Lower lobe of right lung (tissue), 2 donors: ENCODE results near the gene PECR. TPM values are rescaled to one million over a fixed set of nuclear protein-coding genes. Genes with fewer than 3 reads are reported as not detected.

ENCODE experiments used
- ATAC-seq, 2 donors: fragments of 200-7000 bp; cut with Tn5 transposase; one replicate each; pipeline ENCODE4 v1.9.1; 2020 to 2022; ENCODE audit warnings: mild to moderate bottlenecking in 2 of 2, moderate library complexity in 2 of 2
- DNase-seq: peaks from one replicate; pipeline ENCODE4 v3.0.0-alpha.2; 2020
- H3K27ac ChIP-seq: fragments of 200-600 bp; one replicate; pipeline ENCODE4 v1.8.0; 2022
- H3K27me3 ChIP-seq: fragments of 200-600 bp; one replicate; pipeline ENCODE4 v1.8.0; 2022; ENCODE audit warnings: low read depth
- H3K36me3 ChIP-seq: fragments of 200-600 bp; one replicate; pipeline ENCODE4 v1.8.0; 2022; ENCODE audit warnings: mild to moderate bottlenecking
- H3K4me1 ChIP-seq: fragments of 200-600 bp; one replicate; pipeline ENCODE4 v1.8.0; 2022
- H3K4me3 ChIP-seq: fragments of 200-600 bp; one replicate; pipeline ENCODE4 v1.8.0; 2022; ENCODE audit warnings: mild to moderate bottlenecking
- H3K9me3 ChIP-seq: fragments of 200-600 bp; one replicate; pipeline ENCODE4 v1.8.0; 2022
- intact Hi-C: fragments of 100-400 bp; cut with DNase I; formaldehyde crosslinking; loops from one replicate; pipeline ENCODE4 v1.11.0; 2022
- total RNA-seq: library from RNA; stranded (reverse); fragmentation: NEBNext Ultra II Directional; extraction: Animal tissue kit (Norgen Biotek cat#: 25700); gene quantifications from one replicate; pipeline ENCODE4 v1.2.1, GENCODE V29; 2021
- TF ChIP-seq, protein P1 (sequence below): fragments of 200-600 bp; IDR thresholded peaks from one replicate; pipeline ENCODE4 v1.8.0; 2022; ENCODE audit warnings: antibody characterized with exemption, mild to moderate bottlenecking
- donor health status: DM: no; HTN: yes; CAD: no; lungs with severe emphysema.

The PECR gene
- total RNA-seq, 1 donor from 2014 or later, result 18.5 TPM

DNA sequence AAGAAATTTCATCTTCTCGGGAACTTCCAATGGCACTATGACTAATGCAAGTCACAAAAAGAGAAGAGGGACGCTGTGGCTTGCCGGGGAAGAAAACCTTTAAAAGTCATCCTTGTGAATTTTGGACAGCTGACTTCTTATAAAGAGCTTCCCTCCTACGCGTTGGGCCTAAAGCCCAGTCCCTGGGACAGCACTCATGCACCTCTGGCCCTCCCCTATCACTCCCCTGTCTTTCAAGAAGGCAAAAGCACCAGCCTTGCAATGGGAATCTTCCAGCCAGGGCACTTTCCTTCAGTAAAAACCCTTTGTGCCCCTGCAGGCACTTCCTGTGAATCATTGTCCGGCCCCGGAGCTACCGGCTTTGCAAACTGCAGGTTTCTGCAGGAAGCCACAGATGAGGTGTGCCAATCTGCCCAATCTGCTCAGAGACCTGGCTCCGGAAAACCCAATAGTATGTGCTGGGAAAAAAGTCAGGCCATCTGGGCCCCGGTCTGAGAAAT lies 75.4 kb downstream of the PECR start:
- TF ChIP-seq, protein P1, sequence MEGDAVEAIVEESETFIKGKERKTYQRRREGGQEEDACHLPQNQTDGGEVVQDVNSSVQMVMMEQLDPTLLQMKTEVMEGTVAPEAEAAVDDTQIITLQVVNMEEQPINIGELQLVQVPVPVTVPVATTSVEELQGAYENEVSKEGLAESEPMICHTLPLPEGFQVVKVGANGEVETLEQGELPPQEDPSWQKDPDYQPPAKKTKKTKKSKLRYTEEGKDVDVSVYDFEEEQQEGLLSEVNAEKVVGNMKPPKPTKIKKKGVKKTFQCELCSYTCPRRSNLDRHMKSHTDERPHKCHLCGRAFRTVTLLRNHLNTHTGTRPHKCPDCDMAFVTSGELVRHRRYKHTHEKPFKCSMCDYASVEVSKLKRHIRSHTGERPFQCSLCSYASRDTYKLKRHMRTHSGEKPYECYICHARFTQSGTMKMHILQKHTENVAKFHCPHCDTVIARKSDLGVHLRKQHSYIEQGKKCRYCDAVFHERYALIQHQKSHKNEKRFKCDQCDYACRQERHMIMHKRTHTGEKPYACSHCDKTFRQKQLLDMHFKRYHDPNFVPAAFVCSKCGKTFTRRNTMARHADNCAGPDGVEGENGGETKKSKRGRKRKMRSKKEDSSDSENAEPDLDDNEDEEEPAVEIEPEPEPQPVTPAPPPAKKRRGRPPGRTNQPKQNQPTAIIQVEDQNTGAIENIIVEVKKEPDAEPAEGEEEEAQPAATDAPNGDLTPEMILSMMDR, result no peak
- Histone ChIP-seq H3K4me1 (peaks cover 35% of the 10 kb centered on the region), H3K4me3 (no peak overlapping the region), H3K9me3 (no peaks in the 10 kb centered on the region), H3K27me3 (no peaks in the 10 kb centered on the region), H3K36me3 (no peaks in the 10 kb centered on the region), H3K27ac (no peak overlapping the region)
- intact Hi-C loops, result no loop called here
- peak; percentile 54 to 66 for ATAC-seq
- DNase-seq, result peak; percentile 65

DNA sequence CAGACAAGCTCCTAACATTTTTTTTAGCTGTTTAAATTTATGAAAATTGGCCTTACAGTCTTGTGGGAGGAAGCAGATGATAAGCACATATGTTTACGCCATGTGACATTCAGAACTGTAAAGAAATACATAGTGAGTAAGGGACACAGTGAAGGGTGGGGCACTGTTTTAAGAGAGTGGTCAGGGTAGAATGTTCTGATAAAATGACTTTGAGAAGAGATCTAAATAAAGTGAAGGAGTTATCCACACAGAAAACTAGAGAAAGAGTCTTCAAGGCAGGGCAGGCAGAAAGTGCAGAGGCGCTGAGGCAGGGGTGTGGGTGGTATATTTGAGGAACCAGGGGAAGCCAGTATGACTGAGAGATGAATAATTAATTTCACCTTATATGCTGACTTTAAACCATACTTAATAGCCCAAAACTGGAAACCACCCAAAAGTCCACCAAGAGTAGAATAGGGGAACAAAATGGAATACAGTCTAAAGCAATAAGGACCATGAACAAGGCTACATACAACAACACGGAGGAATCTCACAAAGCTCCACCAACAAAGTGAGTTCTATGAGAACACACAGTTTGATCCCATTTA lies 76.8 kb downstream of the PECR start:
- TF ChIP-seq, protein P1, result no peak
- Histone ChIP-seq H3K4me3 (no peak overlapping the region), H3K27ac (no peak overlapping the region), H3K4me1 (peaks cover 35% of the 10 kb centered on the region), H3K27me3 (no peaks in the 10 kb centered on the region), H3K9me3 (no peaks in the 10 kb centered on the region), H3K36me3 (no peaks in the 10 kb centered on the region)
- DNase-seq (no peak), ATAC-seq (peak in 1 of 2 donors; percentile 8)
- intact Hi-C loops, result no loop called here

DNA sequence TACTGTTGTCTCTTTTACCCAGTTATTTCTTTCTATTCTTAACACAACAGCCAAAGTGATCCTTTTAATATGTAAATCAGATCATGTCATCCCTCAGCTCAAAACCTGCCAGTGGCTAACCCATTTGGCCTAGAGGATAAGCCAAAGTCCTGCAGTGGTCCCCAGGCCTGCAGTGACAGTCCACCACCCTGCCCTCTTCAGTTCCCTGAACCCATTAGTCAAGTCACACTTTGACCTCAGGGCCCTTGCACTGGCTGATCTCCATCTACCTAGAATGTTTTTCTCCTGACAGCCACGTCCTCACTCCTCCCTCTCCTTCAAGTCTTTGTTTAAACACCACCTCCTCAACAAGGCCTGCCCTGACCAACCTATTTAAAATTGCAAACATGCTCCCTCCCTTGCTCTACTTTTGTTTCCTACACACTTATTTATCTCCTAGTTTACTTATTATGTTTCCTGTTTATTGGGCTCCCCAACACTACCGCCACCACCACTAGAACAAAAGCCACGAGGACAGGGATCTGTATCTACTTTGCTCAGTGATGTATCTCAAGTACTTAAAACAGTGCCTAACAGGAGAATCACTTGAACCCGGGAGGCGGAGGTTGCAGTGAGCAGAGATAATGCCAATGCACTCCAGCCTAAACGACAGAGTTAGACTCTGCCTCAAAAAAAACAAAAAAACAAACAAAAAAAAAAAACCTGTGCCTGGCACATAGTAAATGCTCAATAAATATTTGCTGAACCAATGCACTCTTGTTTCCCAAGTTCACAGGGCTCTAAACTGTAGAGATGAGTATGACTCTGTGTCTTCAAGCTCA lies 77.5 kb downstream of the PECR start:
- no peaks in the 10 kb centered on the region for H3K27me3 ChIP-seq
- intact Hi-C loops, result no loop called here
- no peak for DNase-seq
- H3K36me3 ChIP-seq, result no peaks in the 10 kb centered on the region
- peaks cover 35% of the 10 kb centered on the region for H3K4me1 ChIP-seq
- H3K27ac ChIP-seq, result no peak overlapping the region
- ATAC-seq, result no peak
- no peaks in the 10 kb centered on the region for H3K9me3 ChIP-seq
- TF ChIP-seq, protein P1, result no peak
- no peak overlapping the region for H3K4me3 ChIP-seq

DNA sequence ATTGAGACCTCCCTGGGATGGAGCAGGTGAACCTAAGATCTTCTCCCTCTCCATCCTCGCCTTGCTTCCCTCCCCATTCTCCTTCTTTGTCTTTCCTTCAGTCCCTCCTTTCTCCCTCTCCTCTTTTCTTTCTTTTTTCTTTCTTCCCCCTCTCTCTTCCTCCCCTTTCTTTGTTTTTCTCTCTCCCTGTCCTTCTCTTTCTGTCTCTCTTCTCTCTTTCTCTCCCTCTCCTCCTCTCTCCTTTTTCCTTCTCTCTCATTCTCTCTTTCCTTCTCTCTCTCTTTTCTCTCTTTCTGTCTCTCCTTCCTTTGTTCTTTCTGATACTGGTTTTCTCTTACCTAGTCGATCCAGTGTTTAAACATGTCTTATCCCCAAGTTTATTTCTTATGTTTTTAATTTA lies 78.9 kb downstream of the PECR start:
- H3K9me3 ChIP-seq, result no peaks in the 10 kb centered on the region
- no peak overlapping the region for H3K27ac ChIP-seq
- H3K36me3 ChIP-seq, result no peaks in the 10 kb centered on the region
- H3K27me3 ChIP-seq, result no peaks in the 10 kb centered on the region
- no peak for DNase-seq
- H3K4me3 ChIP-seq, result no peak overlapping the region
- TF ChIP-seq, protein P1, result no peak
- ATAC-seq, result no peak
- intact Hi-C loops, result no loop called here
- H3K4me1 ChIP-seq, result peaks cover 35% of the 10 kb centered on the region

DNA sequence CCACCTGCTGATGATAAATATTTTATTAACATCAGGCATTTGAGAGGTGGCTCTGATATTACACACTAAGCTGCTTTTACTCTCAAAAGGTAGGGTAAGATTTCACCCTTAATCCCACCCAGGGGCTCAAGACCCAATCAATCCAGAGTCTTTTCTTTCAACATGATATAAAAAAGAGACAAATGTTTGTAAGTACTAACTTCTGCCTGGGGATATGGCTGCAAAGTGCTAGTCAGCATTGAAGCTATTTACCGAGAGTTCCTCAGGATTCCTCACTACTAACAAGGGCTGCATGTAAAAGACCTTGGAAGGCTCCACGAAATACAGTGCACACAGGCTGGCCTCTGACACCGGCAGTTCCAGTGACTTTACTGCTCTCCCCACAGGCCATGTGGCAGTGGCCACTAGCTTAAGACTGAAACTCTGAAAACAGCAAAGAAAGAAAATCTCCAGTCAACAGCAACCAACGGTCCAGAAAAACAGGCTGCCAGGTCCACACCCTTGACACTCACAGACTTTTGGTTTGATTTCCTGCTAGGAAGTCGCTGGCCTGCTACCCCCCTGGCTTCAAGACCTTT lies 79.4 kb downstream of the PECR start:
- H3K9me3 ChIP-seq, result no peaks in the 10 kb centered on the region
- ATAC-seq, result no peak
- peaks cover 35% of the 10 kb centered on the region for H3K4me1 ChIP-seq
- no peaks in the 10 kb centered on the region for H3K27me3 ChIP-seq
- TF ChIP-seq, protein P1, result no peak
- H3K36me3 ChIP-seq, result peaks cover 3% of the 10 kb centered on the region
- DNase-seq, result no peak
- no peak overlapping the region for H3K4me3 ChIP-seq
- intact Hi-C loops, result no loop called here
- no peak overlapping the region for H3K27ac ChIP-seq
